GM10266 (cell line): ENCODE results near the gene VPS26B.

ENCODE experiments used
- DNase-seq: peaks from one replicate; pipeline ENCODE4 v3.0.0; 2012; ENCODE audit errors: extremely low spot score
- CTCF ChIP-seq: IDR thresholded peaks from 2 replicates; pipeline ENCODE4 v1.5.1; 2012; ENCODE audit warnings: mild to moderate bottlenecking, low read depth; ENCODE audit not compliant: control insufficient read depth, insufficient read depth; ENCODE audit errors: missing control alignments

Gene VPS26B

GRCh38 chr11:134260503-134260902 lies 36.0 kb downstream of the VPS26B start:
- TF ChIP-seq CTCF, result no peak
- no peak for DNase-seq

- TF ChIP-seq CTCF, result no peak
- DNase-seq, result no peak
These were observed 36.5 kb downstream of the VPS26B start for GRCh38 chr11:134260983-134261382.

GRCh38 chr11:134261626-134262488 lies 37.4 kb downstream of the VPS26B start:
- TF ChIP-seq CTCF, result peak; percentile 57

DNA sequence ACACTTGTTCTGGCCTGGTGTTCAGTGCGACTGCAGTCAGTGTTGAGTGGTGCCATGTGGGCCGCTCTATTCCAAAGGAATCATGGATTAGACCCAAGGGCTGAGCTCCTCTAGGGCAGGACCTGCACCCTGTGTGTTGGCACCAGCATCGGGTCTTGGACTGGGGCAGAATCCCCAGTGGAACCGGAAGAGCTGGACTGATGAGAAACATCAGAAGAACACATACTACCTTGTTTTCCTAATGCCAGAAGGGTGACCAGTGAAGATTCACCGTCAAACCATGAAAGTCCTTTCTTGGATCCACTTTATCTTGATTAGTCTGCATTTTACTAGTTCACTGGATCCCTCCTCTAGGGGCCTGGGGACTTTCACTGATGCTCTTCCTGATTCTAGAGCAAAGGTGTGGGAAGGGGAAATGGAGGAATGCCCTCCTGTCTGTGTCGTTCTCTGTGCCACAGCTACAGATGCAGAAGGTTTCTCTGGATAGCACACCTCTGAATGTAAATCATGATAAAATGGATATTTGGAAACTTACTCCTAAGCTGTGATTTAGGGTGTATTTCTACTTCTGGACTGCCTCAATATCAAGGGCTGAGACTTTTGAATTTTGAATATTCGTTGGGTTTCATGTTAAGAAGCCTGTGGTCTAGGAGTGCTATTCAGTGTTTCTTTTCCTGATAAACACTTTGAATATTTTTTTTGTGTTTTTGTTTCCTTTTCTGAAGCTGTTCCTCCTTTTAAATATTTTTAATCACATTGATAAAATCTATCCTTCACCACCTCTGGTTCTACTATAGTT lies 40.7 kb downstream of the VPS26B start:
- TF ChIP-seq CTCF, result no peak
- DNase-seq, result no peak

More at GRCh38 chr11:134261626-134262488, 37.4 kb downstream of the VPS26B start:
- DNase-seq, result no peak

DNA sequence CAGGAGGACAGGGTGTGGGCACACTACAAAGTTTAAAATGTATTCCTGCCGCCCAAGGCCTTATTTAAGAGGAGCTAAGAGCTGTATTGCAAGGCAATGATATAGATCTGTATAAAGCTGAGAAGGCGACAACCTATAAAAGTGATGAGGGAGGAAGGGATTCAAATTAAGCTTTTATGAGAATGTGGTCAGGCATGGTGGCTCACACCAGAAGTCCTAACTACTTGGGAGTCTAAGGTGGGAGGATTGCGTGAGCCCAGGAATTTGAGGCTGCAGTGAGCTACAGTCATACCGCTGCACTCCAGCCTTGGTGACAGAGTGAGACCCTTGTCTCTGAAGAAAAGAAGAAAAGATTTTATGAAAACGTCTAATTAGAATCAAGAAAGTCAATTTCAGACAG lies 42.0 kb downstream of the VPS26B start:
- no peak for DNase-seq
- TF ChIP-seq CTCF, result no peak

DNA sequence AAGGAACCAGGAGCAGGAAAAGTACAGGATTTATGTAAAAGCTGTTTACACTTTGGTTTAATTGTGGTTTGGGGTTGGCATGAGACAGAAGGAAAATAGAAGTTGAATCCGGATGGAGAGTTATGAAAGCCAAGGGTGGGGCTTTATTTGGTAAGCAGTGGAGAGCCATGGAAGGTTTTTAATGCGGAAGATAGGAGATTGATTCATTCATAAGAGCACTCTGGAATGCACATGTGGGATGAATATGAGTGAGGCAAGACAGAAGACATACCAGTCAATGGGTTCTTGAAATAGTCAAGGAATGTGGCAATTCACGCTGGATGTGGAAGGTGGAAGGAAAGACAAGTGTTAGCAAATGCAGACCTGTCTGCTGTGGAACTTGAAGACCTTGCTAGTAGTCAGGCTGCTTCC lies 42.4 kb downstream of the VPS26B start:
- TF ChIP-seq CTCF, result no peak
- no peak for DNase-seq
